ENCODE measurements around the gene BID.

The BID gene

GRCh38 chr22:17774206-17774925 lies at the start of gene BID:
Gene BID, minus strand, starts transcription at chr22:17774469. Its CDS starts 24,353 bp downstream, at chr22:17750116.
- DNase-seq, result no peak

- no peak for DNase-seq
Measured at GRCh38 chr22:17823964-17824363, 49.7 kb upstream of the BID start.

- no peak for DNase-seq
Measured at GRCh38 chr22:17823226-17823625, 49.0 kb upstream of the BID start.

GRCh38 chr22:17822087-17822486 lies 47.8 kb upstream of the BID start:
- DNase-seq, result no peak

- DNase-seq, result no peak
Measured at GRCh38 chr22:17820879-17821439, 46.7 kb upstream of the BID start.

GRCh38 chr22:17818649-17819048 lies 44.4 kb upstream of the BID start:
- no peak for DNase-seq

- no peak for DNase-seq
Measured at GRCh38 chr22:17818180-17818579, 43.9 kb upstream of the BID start.

GRCh38 chr22:17817511-17818065 lies 43.3 kb upstream of the BID start:
- no peak for DNase-seq

GRCh38 chr22:17817079-17817478 lies 42.8 kb upstream of the BID start:
- DNase-seq, result no peak

GRCh38 chr22:17816649-17817048 lies 42.4 kb upstream of the BID start:
- no peak for DNase-seq

- no peak for DNase-seq
Measured at GRCh38 chr22:17815703-17816254, 41.5 kb upstream of the BID start.

- DNase-seq, result no peak
Measured at GRCh38 chr22:17814830-17815229, 40.6 kb upstream of the BID start.

GRCh38 chr22:17814084-17814483 lies 39.8 kb upstream of the BID start:
- DNase-seq, result no peak

- DNase-seq, result no peak
Measured at GRCh38 chr22:17811119-17811518, 36.9 kb upstream of the BID start.

GRCh38 chr22:17810570-17811116 lies 36.4 kb upstream of the BID start:
- DNase-seq, result no peak

- DNase-seq, result no peak
Measured at GRCh38 chr22:17808693-17809403, 34.6 kb upstream of the BID start.

GRCh38 chr22:17807578-17808410 lies 33.5 kb upstream of the BID start:
- no peak for DNase-seq

GRCh38 chr22:17807086-17807485 lies 32.8 kb upstream of the BID start:
- DNase-seq, result no peak

- no peak for DNase-seq
Measured at GRCh38 chr22:17806437-17806836, 32.2 kb upstream of the BID start.

- DNase-seq, result no peak
Measured at GRCh38 chr22:17804331-17805080, 30.2 kb upstream of the BID start.

- DNase-seq, result no peak
Measured at GRCh38 chr22:17803609-17804270, 29.5 kb upstream of the BID start.

Data from stimulated activated CD4-positive, alpha-beta T cell treated with anti-CD3 and anti-CD28 coated beads, Interleukin-2, amount 100 ng/mL, for 48 hours (primary cell).